ENCODE measurements around the gene AP5M1.

AP5M1 gene

GRCh38 chr14:57346741-57347140 is 78.0 kb downstream of the AP5M1 start:
- TF ChIP-seq CTCF (IDR thresholded peaks at IDR 0.05; ENCODE audit: low read depth, low read length) = no peak
- no peak for DNase-seq (ENCODE audit: extremely low read depth, low read depth)
